ENCODE data around the gene ZFYVE1.
"Not testable (repeated sequence)": the region's sequence is repeated elsewhere in the genome, so short reads cannot be mapped to it uniquely, and the experiment has no call there.

The ZFYVE1 gene

GRCh38 chr14:73026845-73027542, at the start of gene ZFYVE1:
Gene ZFYVE1, minus strand, starts transcription at chr14:73027106. Its CDS starts 2,598 bp downstream, at chr14:73024508.
- DNase-seq = peak; percentile 99

- no peak for DNase-seq
These were observed 42.7 kb upstream of the ZFYVE1 start for GRCh38 chr14:73069585-73069984.

GRCh38 chr14:73058922-73059673, 32.2 kb upstream of the ZFYVE1 start:
- peak; percentile 22 for DNase-seq

GRCh38 chr14:73058224-73058921, 31.5 kb upstream of the ZFYVE1 start, which contains the start of gene RBM25:
Gene RBM25, plus strand, starts transcription at chr14:73058534. Its CDS starts 13,108 bp downstream, at chr14:73071642.
- peak; percentile 99 for DNase-seq

- DNase-seq = no peak
These were observed 31.0 kb upstream of the ZFYVE1 start for GRCh38 chr14:73057944-73058223.

- DNase-seq = no peak
These were observed 28.3 kb upstream of the ZFYVE1 start for GRCh38 chr14:73055251-73055650.

- DNase-seq = no peak
These were observed 22.5 kb upstream of the ZFYVE1 start for GRCh38 chr14:73049428-73049827.

GRCh38 chr14:73047808-73048207, 20.9 kb upstream of the ZFYVE1 start:
- DNase-seq = no peak

GRCh38 chr14:73036706-73037450, 10.0 kb upstream of the ZFYVE1 start:
- DNase-seq = not testable (repeated sequence)

GRCh38 chr14:73027984-73028383, 1.1 kb upstream of the ZFYVE1 start:
- no peak for DNase-seq

- no peak for DNase-seq
These were observed 640 bp upstream of the ZFYVE1 start for GRCh38 chr14:73027546-73027945.

- DNase-seq = no peak
These were observed 562 bp downstream of the ZFYVE1 start for GRCh38 chr14:73026243-73026844.

GRCh38 chr14:73025544-73025943, 1.4 kb downstream of the ZFYVE1 start:
- DNase-seq = no peak

GRCh38 chr14:73022051-73022450, 4.9 kb downstream of the ZFYVE1 start:
- no peak for DNase-seq

- DNase-seq = not testable (repeated sequence)
These were observed 10.9 kb downstream of the ZFYVE1 start for GRCh38 chr14:73016011-73016410.

- DNase-seq = not testable (repeated sequence)
These were observed 11.4 kb downstream of the ZFYVE1 start for GRCh38 chr14:73015552-73015951.

GRCh38 chr14:73014105-73014504, 12.8 kb downstream of the ZFYVE1 start:
- no peak for DNase-seq

- not testable (repeated sequence) for DNase-seq
These were observed 15.7 kb downstream of the ZFYVE1 start for GRCh38 chr14:73011189-73011588.

GRCh38 chr14:73008501-73008900, 18.4 kb downstream of the ZFYVE1 start:
- no peak for DNase-seq

GRCh38 chr14:73007835-73008234, 19.1 kb downstream of the ZFYVE1 start:
- no peak for DNase-seq

GRCh38 chr14:73004641-73005040, 22.3 kb downstream of the ZFYVE1 start:
- DNase-seq = not testable (repeated sequence)

- no peak for DNase-seq
These were observed 23.2 kb downstream of the ZFYVE1 start for GRCh38 chr14:73003681-73004080.

- no peak for DNase-seq
These were observed 26.8 kb downstream of the ZFYVE1 start for GRCh38 chr14:73000073-73000472.

Data from NCI-H2171 (cell line).